Thyroid gland (tissue), 4 donors: ENCODE results near the gene C16orf89.
"Not testable (repeated sequence)": the region's sequence is repeated elsewhere in the genome, so short reads cannot be mapped to it uniquely, and the experiment has no call there.

Experiments
- CTCF ChIP-seq, 6 experiments: fragments of 200-600 bp in 3 of 6; fragments of 450-650 bp in 3 of 6; sonication (generic) in 3 of 6; IDR thresholded peaks; one replicate each; pipeline ENCODE4 v1.5.1; 2016 to 2019; ENCODE audit warnings: antibody characterized with exemption in 6 of 6, mild to moderate bottlenecking in 2 of 6, inconsistent platforms in 1 of 6, moderate library complexity in 1 of 6
- POLR2A ChIP-seq, 2 donors: fragments of 450-650 bp; IDR thresholded peaks; one replicate each; pipeline ENCODE4 v1.6.1; 2017; ENCODE audit warnings: antibody characterized with exemption in 2 of 2, mild to moderate bottlenecking in 2 of 2, moderate library complexity in 1 of 2

DNA sequence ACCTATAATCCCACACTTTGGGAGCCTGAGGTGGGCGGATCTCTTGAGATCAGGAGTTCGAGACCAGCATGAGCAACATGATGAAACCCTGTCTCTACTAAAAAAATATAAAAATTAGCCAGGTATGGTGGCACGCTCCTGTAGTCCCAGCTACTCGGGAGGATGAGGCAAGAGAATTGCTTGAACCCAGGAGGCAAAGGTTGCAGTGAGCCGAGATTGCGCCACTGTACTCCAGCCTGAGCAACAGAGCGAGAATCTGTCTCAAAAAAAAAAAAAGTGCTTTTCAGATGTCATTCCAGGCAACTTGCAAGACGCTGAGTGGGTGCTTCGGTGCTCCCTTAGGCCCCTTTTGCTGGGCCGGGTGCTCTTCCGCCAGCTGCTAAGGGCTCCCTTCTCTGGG, 21.2 kb downstream of the C16orf89 start:
- TF ChIP-seq POLR2A, CTCF (IDR thresholded peaks at IDR 0.05): not testable (repeated sequence)
